ENCODE data around the gene ZNF865.
A peak's percentile ranks its signal among the peaks of the same experiment; 100 is the strongest.

The ZNF865 gene

GRCh38 chr19:55588738-55589137, 16.7 kb upstream of the ZNF865 start:
- DNase-seq, result no peak

- no peak for DNase-seq
Observed at GRCh38 chr19:55590109-55590508, 15.3 kb upstream of the ZNF865 start.

GRCh38 chr19:55590617-55591016, 14.8 kb upstream of the ZNF865 start:
- no peak for DNase-seq

GRCh38 chr19:55591555-55591954, 13.9 kb upstream of the ZNF865 start:
- DNase-seq, result no peak

DNA sequence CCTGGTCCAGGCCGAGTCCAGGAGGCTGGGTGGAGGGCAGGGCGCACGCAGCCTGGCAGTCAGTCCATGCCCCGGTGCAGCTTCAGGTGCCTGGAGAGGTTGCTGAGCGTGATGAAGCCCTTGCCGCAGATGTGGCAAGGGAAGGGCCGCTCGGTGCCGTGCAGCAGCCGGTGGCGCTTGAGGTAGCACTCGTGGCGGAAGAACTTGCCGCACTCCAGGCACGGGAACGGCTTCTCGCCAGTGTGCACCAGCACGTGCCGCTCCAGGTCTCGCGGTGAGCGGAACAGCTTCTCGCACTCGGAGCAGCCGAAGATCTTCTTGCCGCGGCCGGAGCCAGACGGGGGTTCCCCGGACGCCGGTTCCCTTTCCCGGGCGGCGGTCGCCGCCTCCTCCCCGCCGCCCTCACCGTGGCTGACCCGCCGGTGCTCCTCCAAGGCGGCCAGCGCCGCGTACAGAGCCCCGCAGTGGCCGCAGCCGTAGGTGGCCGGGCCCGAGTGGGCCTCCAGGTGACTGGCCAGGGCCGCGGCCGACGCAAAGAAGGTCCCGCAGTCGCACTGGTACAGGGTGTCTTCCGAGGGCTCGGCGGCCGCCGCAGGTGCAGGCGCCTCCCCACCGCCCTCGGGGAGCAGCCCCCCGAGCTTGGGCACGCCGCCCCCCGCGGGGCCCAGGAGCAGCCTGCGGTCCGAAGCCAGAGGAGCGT, 12.9 kb upstream of the ZNF865 start:
- no peak for DNase-seq

GRCh38 chr19:55593096-55593772, 12.2 kb upstream of the ZNF865 start:
- DNase-seq, result no peak

DNA sequence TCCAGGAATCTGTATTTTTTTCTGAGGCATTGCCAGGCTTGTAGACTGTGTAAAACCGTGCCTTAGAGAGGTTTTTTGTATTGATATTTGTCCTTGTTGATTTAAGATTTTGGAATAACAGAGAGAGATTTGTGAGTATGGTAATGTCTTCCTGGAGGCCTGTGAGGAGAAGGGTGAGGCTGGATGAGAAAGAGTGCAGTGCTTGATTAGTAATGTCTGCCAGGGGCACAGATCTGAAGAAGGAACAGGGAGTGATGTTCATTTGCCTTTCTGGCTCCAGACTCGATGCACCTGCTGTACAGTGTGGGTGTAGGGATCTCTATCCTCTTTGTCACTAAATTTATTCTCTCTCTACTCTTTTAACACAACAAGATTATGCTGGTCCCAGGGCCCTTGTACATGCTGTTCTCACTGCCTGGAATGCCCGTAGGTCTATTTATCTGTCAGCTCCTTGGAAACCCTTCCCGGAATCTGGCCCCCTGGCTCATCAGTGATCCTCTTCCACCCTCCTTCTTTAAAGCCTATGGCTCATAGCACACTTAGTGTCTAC, 10.4 kb upstream of the ZNF865 start:
- DNase-seq, result no peak

GRCh38 chr19:55596304-55596703, 9.1 kb upstream of the ZNF865 start:
- no peak for DNase-seq

GRCh38 chr19:55597501-55597921, 7.9 kb upstream of the ZNF865 start:
- DNase-seq, result no peak

- DNase-seq, result no peak
Observed at GRCh38 chr19:55598034-55598433, 7.4 kb upstream of the ZNF865 start.

GRCh38 chr19:55598719-55599467, 6.6 kb upstream of the ZNF865 start:
- DNase-seq, result peak; percentile 90

- DNase-seq, result peak; percentile 98
Observed at GRCh38 chr19:55599468-55599841, 6.0 kb upstream of the ZNF865 start, which contains the start of gene FIZ1. TSS of gene FIZ1 (minus strand) at chr19:55599517. CDS start at chr19:55597865, 1,652 bp downstream.

GRCh38 chr19:55599842-55600661, 5.4 kb upstream of the ZNF865 start, which contains the start of gene ZNF524:
TSS of gene ZNF524 (plus strand) at chr19:55600288. CDS start at chr19:55602113, 1,825 bp downstream.
- DNase-seq, result peak; percentile 98

DNA sequence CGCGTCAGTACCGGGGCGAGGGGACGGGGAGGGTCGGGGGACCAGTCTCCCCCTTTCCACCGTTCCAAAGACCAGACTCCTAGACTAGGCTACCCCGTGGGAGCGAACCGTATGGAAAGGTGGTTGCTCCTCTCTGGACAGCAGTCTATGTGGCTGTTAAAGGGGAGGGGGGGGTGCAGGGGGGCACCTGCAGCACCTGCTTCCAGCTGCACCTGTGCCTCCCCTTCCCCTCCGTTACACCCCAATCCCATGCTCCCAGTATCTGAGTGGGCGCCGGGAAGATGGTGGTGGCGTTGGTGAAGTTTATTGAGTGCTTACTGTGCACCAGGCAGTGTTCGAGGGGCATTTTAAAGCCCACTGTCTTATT, 4.8 kb upstream of the ZNF865 start:
- no peak for DNase-seq

- no peak for DNase-seq
Observed at GRCh38 chr19:55601084-55601483, 4.4 kb upstream of the ZNF865 start.

GRCh38 chr19:55602104-55603001, 3.1 kb upstream of the ZNF865 start:
- no peak for DNase-seq

DNA sequence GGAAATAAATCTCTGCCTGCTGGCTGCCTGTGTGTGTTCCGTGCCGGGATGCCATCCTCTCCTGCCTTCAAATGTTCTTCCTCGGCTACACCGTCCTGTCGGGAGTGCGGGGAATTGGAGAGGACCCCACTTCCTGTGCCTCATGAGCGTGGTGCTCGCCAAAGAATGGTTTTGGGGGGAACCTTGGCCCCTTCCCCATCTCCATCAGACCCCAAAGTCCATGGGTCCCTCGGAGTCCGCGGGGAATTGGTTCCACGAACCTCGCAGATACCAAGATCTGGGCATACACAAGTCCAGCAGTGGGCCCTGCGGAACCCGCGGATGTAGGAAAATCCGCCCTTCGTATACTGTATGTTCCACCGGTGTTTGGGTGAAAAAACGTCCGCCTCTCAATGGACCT, 2.3 kb upstream of the ZNF865 start:
- no peak for DNase-seq

DNA sequence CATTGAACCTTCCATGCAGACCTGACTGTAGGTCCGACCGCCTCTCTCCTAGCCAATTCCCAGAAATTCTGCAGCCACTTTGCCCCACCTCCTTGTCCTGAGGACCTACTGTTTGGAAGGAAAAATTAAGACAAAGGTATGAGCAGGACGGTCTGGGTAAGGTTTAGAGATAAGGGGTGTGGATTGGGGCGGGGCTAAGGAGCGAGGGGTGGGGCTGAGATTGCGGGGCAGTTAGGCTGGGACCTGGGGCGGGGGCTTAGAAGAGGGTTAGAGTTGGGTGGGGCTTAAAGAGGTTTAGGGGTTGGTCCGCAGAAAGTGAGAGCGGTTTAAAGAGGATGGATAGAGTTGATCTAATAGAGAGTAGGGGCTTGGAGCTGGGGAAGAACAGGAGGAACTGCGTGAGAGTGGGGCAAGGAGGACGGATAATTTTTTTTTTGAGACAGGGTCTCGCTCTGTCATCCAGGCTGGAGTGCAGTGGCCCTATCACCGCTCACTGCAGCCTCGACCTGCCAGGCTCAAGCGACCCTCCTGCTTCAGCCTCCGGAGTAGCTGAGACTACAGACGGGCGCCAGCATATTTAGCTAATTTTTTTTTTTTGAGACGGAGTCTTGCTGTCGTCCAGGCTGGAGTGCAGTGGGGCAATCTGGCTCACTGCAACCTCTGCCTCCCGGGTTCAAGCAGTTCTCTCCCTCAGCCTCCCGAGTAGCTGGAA, 1.7 kb upstream of the ZNF865 start:
- no peak for DNase-seq

- peak; percentile 97 for DNase-seq
Observed at GRCh38 chr19:55605207-55605636, 225 bp upstream of the ZNF865 start.

- DNase-seq, result no peak
Observed at GRCh38 chr19:55606471-55606787, 982 bp downstream of the ZNF865 start.

DNA sequence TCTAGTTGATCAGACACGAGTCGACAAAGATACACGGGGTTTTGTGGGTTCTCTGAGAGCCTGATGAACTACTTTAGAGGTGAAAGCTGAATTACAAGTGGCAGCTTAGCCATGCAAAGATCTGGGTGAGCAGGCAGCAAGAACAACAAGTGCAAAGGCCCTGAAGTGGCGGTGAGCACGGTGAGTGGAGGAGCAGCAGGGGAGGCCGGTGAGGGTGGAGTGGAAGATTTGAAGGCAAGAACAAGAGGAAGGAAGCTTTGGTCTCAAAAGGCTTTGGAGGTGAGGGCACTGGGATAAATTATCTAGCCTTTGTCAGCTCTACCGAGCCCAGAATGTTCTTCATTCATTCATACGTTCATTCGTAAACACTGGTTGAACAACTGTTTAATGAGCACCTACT, 1.4 kb downstream of the ZNF865 start:
- no peak for DNase-seq
